ENCODE results near the gene ATP6V0B. TPM values are rescaled to one million over a fixed set of nuclear protein-coding genes. Genes with fewer than 3 reads are reported as not detected.

The ATP6V0B gene
- total RNA-seq, 2 experiments from 2014 or later, result 42.9 to 47.0 TPM

GRCh38 chr1:43951021-43951985 lies 23.5 kb upstream of the ATP6V0B start:
- ChIA-PET POLR2A (interaction anchor here (0.8 kb wide), 1 partner anchor 19 kb away, joined by 3 read pairs; the partner anchor contains the start of gene DPH2), CTCF (interaction anchor here (0.5 to 1.3 kb wide), 2 partner anchors 10 to 16 kb away, joined by 3 to 6 read pairs; no protein-coding TSS in a partner anchor)
- H3K27me3 Mint-ChIP-seq, result no peaks in the 10 kb centered on the region
- Histone ChIP-seq H3K27me3 (ENCODE audit: control insufficient read depth in 1 of 2, insufficient read depth in 2 of 2, low read length in 2 of 2) (no peaks in the 10 kb centered on the region), H3K36me3 (ENCODE audit: insufficient read depth, low read length) (peaks cover 11% of the 10 kb centered on the region), H3K4me3 (ENCODE audit: low read length) (no peak overlapping the region), H3K27ac (ENCODE audit: low read depth in 1 of 2, low read length in 2 of 2) (no peak overlapping the region), H3K9me3 (ENCODE audit: control insufficient read depth in 1 of 2, insufficient read depth in 1 of 2, low read length in 2 of 2) (no peaks in the 10 kb centered on the region), H3K4me1 (ENCODE audit: insufficient read depth, low read length) (peaks cover 21% of the 10 kb centered on the region)
- H3K36me3 Mint-ChIP-seq (ENCODE audit: low read depth), result peaks cover 9% of the 10 kb centered on the region
- intact Hi-C loops (cut with DNase I, micrococcal nuclease), result no loop called here
- TF ChIP-seq CTCF (IDR thresholded peaks at IDR 0.05), result no peak
- no peak overlapping the region for H3K4me3 Mint-ChIP-seq
- no peaks in the 10 kb centered on the region for H3K9me3 Mint-ChIP-seq
- ATAC-seq (ENCODE audit: poor library complexity) (no peak), DNase-seq (no peak)
- H3K27ac Mint-ChIP-seq, result no peak overlapping the region
- peaks cover 41% of the 10 kb centered on the region for H3K4me1 Mint-ChIP-seq (ENCODE audit: low read depth)

- Histone ChIP-seq H3K9me3 (ENCODE audit: control insufficient read depth in 1 of 2, insufficient read depth in 1 of 2, low read length in 2 of 2) (no peaks in the 10 kb centered on the region), H3K4me1 (ENCODE audit: insufficient read depth, low read length) (peaks cover 10% of the 10 kb centered on the region), H3K27me3 (ENCODE audit: control insufficient read depth in 1 of 2, insufficient read depth in 2 of 2, low read length in 2 of 2) (no peaks in the 10 kb centered on the region), H3K4me3 (ENCODE audit: low read length) (no peak overlapping the region), H3K36me3 (ENCODE audit: insufficient read depth, low read length) (peaks cover 25% of the 10 kb centered on the region), H3K27ac (ENCODE audit: low read depth in 1 of 2, low read length in 2 of 2) (no peak overlapping the region)
- no peak for TF ChIP-seq CTCF (IDR thresholded peaks at IDR 0.05)
- H3K4me3 Mint-ChIP-seq, result no peak overlapping the region
- H3K27ac Mint-ChIP-seq, result no peak overlapping the region
- no peaks in the 10 kb centered on the region for H3K27me3 Mint-ChIP-seq
- CTCF ChIA-PET, result interaction anchor here (1.3 kb wide), 1 partner anchor 18 kb away, joined by 4 read pairs; no protein-coding TSS in a partner anchor
- H3K4me1 Mint-ChIP-seq (ENCODE audit: low read depth), result peaks cover 34% of the 10 kb centered on the region
- ATAC-seq (ENCODE audit: poor library complexity) (no peak), DNase-seq (no peak)
- no peaks in the 10 kb centered on the region for H3K9me3 Mint-ChIP-seq
- H3K36me3 Mint-ChIP-seq (ENCODE audit: low read depth), result peaks cover 20% of the 10 kb centered on the region
- intact Hi-C loops (cut with DNase I, micrococcal nuclease), result no loop called here
- POLR2A ChIA-PET, result no interaction called here
Measured at GRCh38 chr1:43952731-43953346, 21.9 kb upstream of the ATP6V0B start.

GRCh38 chr1:43953361-43953760 lies 21.4 kb upstream of the ATP6V0B start:
- ChIA-PET CTCF (interaction anchor here (1.3 kb wide), 1 partner anchor 19 kb away, joined by 4 read pairs; no protein-coding TSS in a partner anchor), POLR2A (no interaction called here)
- Histone ChIP-seq H3K27ac (ENCODE audit: low read depth in 1 of 2, low read length in 2 of 2) (no peak overlapping the region), H3K9me3 (ENCODE audit: control insufficient read depth in 1 of 2, insufficient read depth in 1 of 2, low read length in 2 of 2) (no peaks in the 10 kb centered on the region), H3K27me3 (ENCODE audit: control insufficient read depth in 1 of 2, insufficient read depth in 2 of 2, low read length in 2 of 2) (no peaks in the 10 kb centered on the region), H3K4me3 (ENCODE audit: low read length) (no peak overlapping the region), H3K4me1 (ENCODE audit: insufficient read depth, low read length) (peaks cover 4% of the 10 kb centered on the region), H3K36me3 (ENCODE audit: insufficient read depth, low read length) (peaks cover 29% of the 10 kb centered on the region)
- Mint-ChIP-seq H3K36me3 (ENCODE audit: low read depth) (peaks cover 26% of the 10 kb centered on the region), H3K9me3 (no peaks in the 10 kb centered on the region), H3K4me1 (ENCODE audit: low read depth) (peaks cover 29% of the 10 kb centered on the region), H3K27ac (no peak overlapping the region), H3K27me3 (no peaks in the 10 kb centered on the region), H3K4me3 (no peak overlapping the region)
- intact Hi-C loops (cut with DNase I, micrococcal nuclease), result no loop called here
- TF ChIP-seq CTCF (IDR thresholded peaks at IDR 0.05), result no peak
- DNase-seq (no peak), ATAC-seq (ENCODE audit: poor library complexity) (no peak)
